Right lobe of liver (tissue), 4 donors: ENCODE measurements around the gene NDRG3.
"Not testable (repeated sequence)": the region's sequence is repeated elsewhere in the genome, so short reads cannot be mapped to it uniquely, and the experiment has no call there.

Experiments used
- CTCF ChIP-seq, 4 donors: fragments of 200-600 bp in 3 of 4; fragments of 450-650 bp in 1 of 4; IDR thresholded peaks; one replicate each; pipeline versions ENCODE4 v1.5.1 to v1.8.0; 2016 to 2022; ENCODE audit warnings: antibody characterized with exemption in 4 of 4, mild to moderate bottlenecking in 2 of 4
- POLR2A ChIP-seq: fragments of 450-650 bp; IDR thresholded peaks from one replicate; pipeline ENCODE4 v1.6.1; 2017; ENCODE audit warnings: antibody characterized with exemption, mild to moderate bottlenecking
- donor health status: DM: no; HTN: no; CAD: no.
- donor health status: DM: no; HTN: no; CAD: no.
- donor health status: DM: no; HTN: yes; CAD: no.

- TF ChIP-seq CTCF (IDR thresholded peaks at IDR 0.05); POLR2A: not testable (repeated sequence)
Observed at GRCh38 chr20:36695467-36695866, 50.4 kb downstream of the NDRG3 start.
